A673 (cell line): Measurements from ENCODE around the gene TANC1. TPM values are rescaled to one million over a fixed set of nuclear protein-coding genes. Genes with fewer than 3 reads are reported as not detected.

ENCODE experiments used
- BruUV-seq: library from RNA; stranded (reverse); fragments of 400-500 nt; replicated peaks from 2 replicates; lab custom pipeline; 2021; lab: Mats Ljungman, UMichigan
- CTCF ChIA-PET: fragments of 300-600 bp; sonication (Branson Sonifier 250); formaldehyde crosslinking; loops from one replicate; lab custom pipeline; 2022; ENCODE audit warnings: antibody characterized with exemption; lab: Charles Lee
- POLR2A ChIA-PET: fragments of 300-600 bp; sonication (Branson Sonifier 250); formaldehyde crosslinking; loops from one replicate; lab custom pipeline; 2022; ENCODE audit warnings: antibody characterized with exemption; ENCODE audit not compliant: low non-redundant PET; lab: Charles Lee
- DNase-seq: peaks from one replicate; pipeline ENCODE4 v3.0.0-alpha.2; 2015; ENCODE audit warnings: low spot score
- H3K27ac ChIP-seq: fragments of 200-600 bp; sonication (generic); 2 replicates; pipeline ENCODE4 v1.5.1; 2016; ENCODE audit warnings: mixed run types, low read depth, mild to moderate bottlenecking, mixed read lengths, antibody characterized with exemption, low read length; ENCODE audit not compliant: poor library complexity, severe bottlenecking
- H3K27me3 ChIP-seq: fragments of 200-600 bp; sonication (generic); replicated peaks from 2 replicates; pipeline ENCODE4 v1.6.1; 2017; ENCODE audit warnings: mixed run types, low read depth, mild to moderate bottlenecking, mixed read lengths, antibody characterized with exemption, low read length; ENCODE audit not compliant: insufficient read depth, poor library complexity
- H3K36me3 ChIP-seq: fragments of 200-600 bp; sonication (generic); 2 replicates; pipeline ENCODE4 v1.6.1; 2016; ENCODE audit warnings: mixed run types, mild to moderate bottlenecking, mixed read lengths, antibody characterized with exemption, low read length; ENCODE audit not compliant: insufficient read depth, poor library complexity, severe bottlenecking
- H3K4me1 ChIP-seq: fragments of 200-600 bp; sonication (generic); 2 replicates; pipeline ENCODE4 v1.6.1; 2017; ENCODE audit warnings: mixed run types, mild to moderate bottlenecking, mixed read lengths, antibody characterized with exemption, low read length; ENCODE audit not compliant: insufficient read depth, poor library complexity, severe bottlenecking
- H3K4me3 ChIP-seq: fragments of 200-600 bp; sonication (generic); 2 replicates; pipeline ENCODE4 v1.5.1; 2016; ENCODE audit warnings: low read depth, mixed run types, mild to moderate bottlenecking, mixed read lengths, low read length; ENCODE audit not compliant: poor library complexity, severe bottlenecking
- H3K9me3 ChIP-seq: fragments of 200-600 bp; sonication (generic); 2 replicates; pipeline ENCODE4 v1.6.1; 2016; ENCODE audit warnings: mixed run types, low read depth, mild to moderate bottlenecking, mixed read lengths, antibody characterized with exemption, low read length; ENCODE audit not compliant: poor library complexity, severe bottlenecking
- CTCF ChIP-seq: fragments of 300-800, 200-600 bp; sonication (generic); conservative IDR thresholded peaks from 2 replicates; pipeline ENCODE4 v1.5.1; 2017; ENCODE audit warnings: low read depth, mild to moderate bottlenecking, antibody characterized with exemption, low read length, moderate library complexity, mixed read lengths
- EZH2 ChIP-seq: fragments of 200-600 bp; sonication (generic); IDR thresholded peaks from 2 replicates; pipeline ENCODE4 v1.6.1; 2017; ENCODE audit warnings: borderline replicate concordance, low read depth, mild to moderate bottlenecking, mixed read lengths, antibody characterized with exemption, low read length; ENCODE audit not compliant: poor library complexity, severe bottlenecking
- intact Hi-C: fragments of 100-400 bp; cut with micrococcal nuclease; formaldehyde crosslinking; loops from one replicate; pipeline ENCODE4 v1.10.0; 2022; ENCODE audit not compliant: unreplicated experiment
- total RNA-seq: library from RNA; stranded (reverse); gene quantifications from 2 replicates; pipeline ENCODE4 v1.2.3, GENCODE V29; 2021

TANC1 gene
- total RNA-seq, 1 experiment from 2014 or later = 9.0 TPM

DNA sequence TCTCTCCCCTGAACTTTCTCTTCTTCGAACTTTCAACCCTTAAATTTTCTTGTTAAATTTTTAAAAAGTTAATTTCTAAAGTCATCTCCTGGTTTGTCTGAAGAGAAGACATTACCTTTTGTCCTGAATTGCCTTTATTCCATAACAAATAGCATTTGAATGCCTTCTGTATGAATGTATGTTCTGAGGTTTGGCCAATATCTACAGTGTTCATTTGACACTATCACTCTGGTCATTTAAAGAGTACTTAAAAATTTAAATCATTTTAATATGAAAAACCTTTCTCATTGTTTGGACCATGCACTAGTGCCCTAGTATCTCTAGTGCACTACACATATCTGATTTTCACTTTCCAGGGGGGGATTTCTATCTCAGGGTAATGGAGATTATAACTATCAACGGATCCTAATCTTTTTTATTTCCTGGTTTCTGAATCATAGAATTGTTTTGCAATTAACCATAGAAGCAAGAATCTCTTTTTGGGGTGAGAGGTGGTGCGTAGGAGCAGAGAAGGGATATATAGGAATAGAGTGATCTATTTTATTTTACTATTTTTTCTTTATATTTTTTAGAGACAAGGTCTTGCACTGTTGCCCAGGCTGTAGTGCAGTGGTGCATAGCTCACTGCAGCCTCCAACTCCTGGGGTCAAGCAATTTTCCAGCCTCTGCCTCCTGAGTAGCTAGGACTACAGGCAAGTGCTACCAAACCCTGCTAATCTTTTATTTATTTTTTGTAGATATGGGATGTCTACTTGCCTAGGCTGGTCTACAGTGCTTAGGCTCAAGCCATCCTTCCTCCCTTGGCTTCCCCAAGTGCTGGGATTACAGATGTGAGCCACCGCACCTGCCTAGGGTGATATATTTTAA lies 25.5 kb downstream of the TANC1 start:
- Histone ChIP-seq H3K9me3 (no peaks in the 10 kb centered on the region), H3K4me3 (no peak overlapping the region), H3K27me3 (no peaks in the 10 kb centered on the region), H3K27ac (no peak overlapping the region), H3K4me1 (peaks cover 13% of the 10 kb centered on the region), H3K36me3 (no peaks in the 10 kb centered on the region)
- no TSS peak for BruUV-seq
- ChIA-PET POLR2A (no interaction called here), CTCF (no interaction called here)
- no peak for DNase-seq
- intact Hi-C loops = no loop called here
- TF ChIP-seq EZH2 (no peak), CTCF (no peak)

GRCh38 chr2:158994920-158995676 lies 26.7 kb downstream of the TANC1 start:
- POLR2A ChIA-PET = no interaction called here
- H3K9me3 ChIP-seq = no peaks in the 10 kb centered on the region
- intact Hi-C loops = no loop called here
- TF ChIP-seq EZH2 (no peak), CTCF (no peak)
- no TSS peak for BruUV-seq
- DNase-seq = peak; percentile 32
- no peaks in the 10 kb centered on the region for H3K36me3 ChIP-seq
- H3K4me3 ChIP-seq = no peak overlapping the region
- CTCF ChIA-PET = interaction anchor here (0.6 to 0.7 kb wide), 2 partner anchors 32 to 1191 kb away, joined by 3 to 14 read pairs; no protein-coding TSS in a partner anchor
- H3K4me1 ChIP-seq = peaks cover 17% of the 10 kb centered on the region
- no peaks in the 10 kb centered on the region for H3K27me3 ChIP-seq
- no peak overlapping the region for H3K27ac ChIP-seq

DNA sequence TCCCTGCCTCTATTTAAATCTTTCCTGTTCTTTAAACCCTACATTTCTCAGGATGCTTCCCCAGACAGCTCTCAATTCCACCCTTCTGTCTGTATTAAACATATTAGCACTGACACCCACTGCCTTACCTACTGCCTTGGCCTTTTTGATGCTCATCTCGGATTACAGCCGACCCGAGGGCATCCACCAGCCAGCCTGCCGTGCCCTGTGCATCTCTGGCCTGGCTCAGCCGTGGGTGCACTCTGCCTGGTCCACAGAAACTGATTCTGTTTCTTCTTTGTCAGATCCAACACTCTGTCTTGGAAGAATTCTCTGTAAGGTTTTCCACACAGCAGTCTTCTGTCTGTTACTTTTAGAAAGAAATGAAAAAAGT lies 27.2 kb downstream of the TANC1 start:
- peaks cover 17% of the 10 kb centered on the region for H3K4me1 ChIP-seq
- intact Hi-C loops = no loop called here
- no peak overlapping the region for H3K4me3 ChIP-seq
- no peak for DNase-seq
- no peaks in the 10 kb centered on the region for H3K9me3 ChIP-seq
- no peak overlapping the region for H3K27ac ChIP-seq
- no peak for TF ChIP-seq EZH2
- no peak for TF ChIP-seq CTCF
- H3K27me3 ChIP-seq = no peaks in the 10 kb centered on the region
- CTCF ChIA-PET = no interaction called here
- POLR2A ChIA-PET = no interaction called here
- H3K36me3 ChIP-seq = no peaks in the 10 kb centered on the region
- BruUV-seq = no TSS peak
